GM21381 (cell line): Measurements from ENCODE around the gene LRRFIP1.

Experiments
- ATAC-seq: cut with Tn5 transposase; IDR thresholded peaks from one replicate; pipeline ENCODE4 v1.9.1; 2021; ENCODE audit warnings: mild to moderate bottlenecking, moderate library complexity; ENCODE audit not compliant: unreplicated experiment

The LRRFIP1 gene

DNA sequence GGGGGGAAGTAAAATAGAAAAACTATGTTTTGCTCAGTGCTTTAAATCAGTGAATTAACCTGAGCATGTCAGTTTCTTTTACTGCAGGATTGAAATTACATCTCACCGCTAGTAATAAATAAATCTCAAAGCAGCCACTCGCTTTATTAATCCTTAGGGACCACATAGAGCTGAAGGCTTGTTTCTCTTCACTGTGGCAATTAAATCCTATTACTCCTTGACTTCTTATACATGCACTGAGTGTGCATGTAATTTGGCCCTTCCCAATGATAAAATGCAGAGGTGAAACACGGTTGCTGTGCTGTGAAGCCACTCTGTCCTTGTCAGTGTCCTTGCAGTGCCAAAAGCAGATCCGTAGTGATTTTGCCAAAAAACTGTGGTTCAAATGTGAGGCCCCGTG lies 94.1 kb downstream of the LRRFIP1 start:
- no peak for ATAC-seq

DNA sequence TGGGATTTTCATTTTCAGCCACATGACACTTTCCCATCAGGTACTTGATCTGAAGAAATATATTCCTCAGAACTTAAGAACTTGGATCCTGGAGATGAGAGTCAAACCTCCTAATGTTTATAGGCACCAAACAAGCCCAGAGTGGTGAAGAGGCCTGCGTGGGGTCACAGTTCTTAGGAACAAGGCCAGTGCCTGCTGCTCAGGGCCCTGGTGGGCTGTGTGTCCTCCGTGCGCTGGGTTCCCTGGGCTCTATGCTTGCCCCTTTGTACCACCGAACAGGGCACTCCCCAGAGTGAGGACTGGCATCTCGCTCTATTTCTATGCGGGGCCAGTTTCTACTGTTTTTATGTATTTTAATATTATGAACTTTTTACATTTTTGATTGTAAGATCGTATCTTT lies 95.2 kb downstream of the LRRFIP1 start:
- no peak for ATAC-seq

DNA sequence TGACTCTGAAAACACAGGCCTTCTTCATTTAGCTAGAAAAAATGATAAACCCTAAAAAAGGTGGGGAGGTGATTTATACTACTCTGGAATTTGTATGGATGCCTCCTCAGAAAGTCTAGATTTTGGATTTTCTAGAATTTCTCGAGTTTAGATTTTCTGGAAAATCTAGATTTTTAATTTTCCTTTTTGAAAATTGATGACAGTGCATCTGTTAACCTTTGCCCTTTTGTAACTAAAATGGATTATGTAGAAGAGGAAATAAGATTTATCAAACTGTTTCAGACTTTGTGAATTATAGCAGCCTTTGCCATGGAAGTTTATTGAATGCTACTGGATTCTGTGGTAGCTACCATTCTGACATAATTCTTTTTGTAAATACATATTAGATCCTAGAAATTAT lies 95.6 kb downstream of the LRRFIP1 start:
- ATAC-seq, result no peak

DNA sequence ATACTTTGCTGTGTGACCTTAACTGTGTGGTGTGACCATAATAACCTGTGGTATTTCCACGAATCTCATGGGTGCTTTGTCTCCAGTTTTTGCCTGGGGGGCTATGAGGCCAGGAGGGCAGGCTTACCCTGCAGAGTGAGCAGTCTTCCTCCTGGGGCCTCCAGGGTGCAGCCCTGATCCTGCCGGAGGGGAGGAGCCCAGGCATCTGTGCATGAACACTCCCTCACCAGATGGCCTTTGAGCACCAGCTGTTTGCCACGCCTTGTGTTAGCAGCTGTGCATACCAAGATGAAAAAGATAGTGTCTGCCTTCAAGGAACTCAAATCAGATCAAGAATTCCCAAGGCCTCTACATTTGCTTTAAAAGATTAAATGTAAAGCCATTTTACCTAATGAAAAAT lies 96.2 kb downstream of the LRRFIP1 start:
- ATAC-seq, result no peak

- no peak for ATAC-seq
Measured at GRCh38 chr2:237724811-237725478, 97.6 kb downstream of the LRRFIP1 start.

DNA sequence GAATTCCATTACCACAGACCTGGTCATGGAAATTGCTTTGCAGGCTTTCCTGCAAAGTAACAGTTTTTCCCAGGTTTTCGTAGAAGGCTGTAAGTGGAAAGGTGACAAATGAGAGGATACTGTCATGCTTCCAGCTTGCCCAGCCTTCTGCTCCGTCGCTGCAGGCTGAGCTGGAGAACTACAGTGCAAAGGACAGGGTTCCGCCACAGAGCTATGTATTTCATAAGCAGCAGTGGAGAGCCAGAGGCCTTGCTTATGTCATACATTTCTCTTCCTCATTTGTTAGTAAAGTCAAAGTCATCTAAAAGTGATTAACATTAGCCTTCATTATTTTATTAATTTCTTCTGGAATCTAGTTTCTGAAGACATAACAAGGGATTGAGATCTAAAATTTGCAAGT lies 98.3 kb downstream of the LRRFIP1 start:
- no peak for ATAC-seq

DNA sequence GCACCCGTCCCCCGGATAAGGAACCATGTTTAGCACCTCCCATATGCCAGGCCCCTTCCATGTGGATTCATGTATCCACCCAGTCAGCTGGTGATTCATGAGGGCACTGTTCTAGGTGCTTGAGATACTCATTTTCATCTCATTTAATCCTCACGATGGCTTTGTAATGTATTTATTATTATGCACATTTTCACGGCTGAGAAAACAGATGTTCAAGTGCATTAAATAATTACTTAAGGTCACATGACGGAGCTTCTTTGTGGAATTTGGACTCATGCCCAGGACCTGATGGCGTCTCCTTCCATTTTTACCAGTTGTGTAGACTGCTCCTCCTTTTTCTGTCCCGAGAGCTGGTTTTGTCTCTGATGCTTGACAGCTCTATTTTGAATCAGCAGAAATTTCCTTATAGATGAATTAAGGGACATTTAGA lies 99.0 kb downstream of the LRRFIP1 start:
- ATAC-seq, result no peak

GRCh38 chr2:237727363-237727762 lies 100.0 kb downstream of the LRRFIP1 start:
- ATAC-seq, result no peak

DNA sequence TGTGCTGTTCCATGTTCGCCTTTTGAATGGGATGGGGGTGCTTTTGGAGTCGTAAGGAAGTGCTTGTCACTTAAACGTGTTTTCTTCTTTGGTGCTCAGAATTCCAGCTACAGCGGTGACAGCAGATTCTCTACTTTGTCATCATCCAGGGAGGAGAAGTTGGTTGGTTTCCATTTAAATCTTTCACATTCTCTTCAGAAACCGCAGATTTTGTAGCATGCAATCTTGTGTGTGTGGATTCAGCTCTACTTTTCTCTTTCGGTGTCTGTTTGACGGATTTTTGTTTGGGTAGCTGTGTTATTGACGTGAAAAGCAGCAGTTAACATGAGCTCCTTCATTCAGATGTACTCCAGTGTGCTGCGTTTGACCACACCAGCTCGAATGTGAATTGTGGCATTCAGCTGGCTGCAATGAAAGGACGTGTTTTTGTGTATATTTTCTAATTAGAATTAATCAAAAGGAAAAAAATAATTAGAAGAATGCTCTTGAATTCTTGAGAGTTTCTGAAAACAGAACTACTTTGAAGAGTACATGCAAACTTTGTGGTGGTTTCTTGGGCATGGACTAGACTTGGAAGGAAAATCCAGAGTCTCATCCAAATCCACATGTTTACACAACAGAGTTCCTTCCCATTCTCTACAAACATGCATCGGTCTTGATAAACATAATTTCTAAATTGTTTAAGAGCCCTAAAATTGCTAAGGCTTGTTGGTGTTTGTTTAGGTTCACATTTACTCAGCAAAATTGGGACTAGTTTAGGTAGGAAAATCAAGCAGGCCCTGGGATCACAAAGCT lies 102.5 kb downstream of the LRRFIP1 start:
- ATAC-seq, result no peak

- ATAC-seq, result no peak
Measured at GRCh38 chr2:237731663-237732062, 104.3 kb downstream of the LRRFIP1 start.

GRCh38 chr2:237732070-237732469 lies 104.7 kb downstream of the LRRFIP1 start:
- ATAC-seq, result no peak

DNA sequence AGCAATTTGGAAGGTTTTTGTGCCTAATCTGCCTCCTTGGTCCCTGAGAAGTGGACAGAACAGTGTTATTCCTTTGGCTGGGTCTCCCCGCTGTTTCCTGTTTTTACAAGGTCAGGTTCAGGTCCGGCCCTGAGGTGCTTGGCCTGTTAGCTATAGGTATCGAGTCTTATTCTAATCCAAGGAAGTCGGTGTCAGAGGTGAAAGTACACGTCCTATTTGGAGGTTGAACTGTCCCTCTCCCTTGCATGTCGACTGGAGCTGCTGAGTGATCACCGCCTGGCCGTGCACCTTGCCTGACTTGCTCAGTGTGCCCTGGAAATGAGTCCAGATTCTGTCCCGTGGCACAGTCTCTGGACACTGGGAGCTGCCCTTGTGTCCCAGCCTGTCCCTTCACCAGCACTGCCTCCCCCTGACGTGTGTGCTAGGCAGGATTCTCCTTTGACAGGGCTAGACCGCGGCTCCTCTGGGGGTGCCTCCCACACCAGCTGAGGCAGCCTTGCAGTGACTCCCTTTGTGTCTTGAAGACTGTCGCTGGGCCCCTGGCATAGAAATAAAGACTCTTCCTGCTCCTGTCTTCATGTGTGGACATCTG lies 105.5 kb downstream of the LRRFIP1 start:
- no peak for ATAC-seq

- ATAC-seq, result no peak
Measured at GRCh38 chr2:237733677-237734300, 106.4 kb downstream of the LRRFIP1 start.

- no peak for ATAC-seq
Measured at GRCh38 chr2:237734905-237735623, 107.7 kb downstream of the LRRFIP1 start.

GRCh38 chr2:237735798-237736197 lies 108.4 kb downstream of the LRRFIP1 start:
- ATAC-seq, result no peak

GRCh38 chr2:237736783-237737182 lies 109.4 kb downstream of the LRRFIP1 start:
- no peak for ATAC-seq

DNA sequence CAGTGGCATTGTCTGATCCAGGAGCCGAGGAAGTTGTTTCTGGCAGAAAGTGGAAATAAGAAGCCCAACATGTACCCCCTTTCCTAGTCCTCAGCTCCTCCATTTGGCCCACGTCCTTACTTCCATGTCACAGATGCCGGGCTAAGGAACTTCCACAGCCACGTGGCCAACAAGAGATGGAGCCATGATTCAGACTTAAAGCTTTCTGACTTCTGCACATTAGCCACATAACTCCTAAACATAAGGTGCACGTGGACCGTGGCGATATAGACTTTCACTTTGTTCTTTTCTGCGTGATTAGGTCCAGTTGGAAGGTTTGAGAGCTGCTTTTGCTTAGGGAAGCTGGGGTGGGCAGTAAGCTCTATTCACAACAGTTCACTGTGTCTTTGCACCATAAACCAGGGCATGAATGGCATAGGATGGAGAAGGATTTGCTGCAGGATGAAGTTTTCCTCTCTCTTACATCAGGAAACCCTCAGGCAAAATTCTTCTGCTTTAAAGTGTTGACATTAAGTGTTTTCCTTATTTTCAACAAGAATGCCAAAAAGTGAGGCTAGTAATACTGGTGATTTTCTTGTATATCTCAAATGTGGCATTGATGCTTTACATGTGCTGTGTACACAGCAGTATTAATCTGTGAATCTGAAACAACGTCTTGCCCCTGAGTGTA lies 109.9 kb downstream of the LRRFIP1 start:
- ATAC-seq, result no peak

DNA sequence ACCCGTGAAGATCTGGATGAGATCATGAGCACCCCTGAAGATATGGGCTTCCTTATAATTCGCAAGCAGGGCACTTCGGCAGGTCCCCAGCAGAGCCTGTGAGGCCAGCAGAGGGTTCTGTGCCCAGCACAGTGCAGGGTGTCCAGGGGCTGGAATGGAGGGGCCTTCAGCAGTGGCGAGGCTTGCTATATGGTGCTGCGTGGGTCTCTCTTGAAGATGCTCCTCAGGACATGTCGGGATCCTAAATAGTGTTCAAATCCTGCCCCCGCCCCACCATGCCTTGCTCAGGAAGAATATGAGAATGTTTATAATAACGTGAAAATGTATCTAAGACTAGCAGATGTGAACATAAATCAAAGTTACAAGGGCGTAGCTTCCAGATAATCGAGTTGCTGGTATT lies 110.9 kb downstream of the LRRFIP1 start:
- ATAC-seq, result no peak

GRCh38 chr2:237739101-237739500 lies 111.7 kb downstream of the LRRFIP1 start:
- no peak for ATAC-seq

DNA sequence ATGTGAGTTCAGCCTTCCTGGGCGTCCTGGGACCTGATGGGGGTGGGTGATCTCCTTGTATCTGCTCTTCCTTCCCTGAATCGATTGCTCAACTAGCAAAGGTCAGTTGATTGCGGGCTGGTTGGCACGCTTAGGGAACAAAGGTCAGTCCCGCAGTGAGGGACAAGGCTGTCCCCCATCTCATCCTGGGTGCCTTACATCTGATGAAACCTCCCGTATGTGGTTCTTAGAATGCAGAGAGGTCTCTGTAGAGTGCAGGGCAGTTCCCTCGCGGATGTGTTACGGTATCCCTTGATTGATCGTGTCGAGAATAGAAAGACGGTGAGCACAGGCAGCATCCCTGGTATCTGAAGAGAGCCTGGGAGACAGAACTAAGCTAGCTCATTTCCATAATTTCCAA lies 114.8 kb downstream of the LRRFIP1 start:
- no peak for ATAC-seq
